Measurements from ENCODE around the gene ATP11A. TPM values are rescaled to one million over a fixed set of nuclear protein-coding genes. Genes with fewer than 3 reads are reported as not detected.

The ATP11A gene
- total and polyA plus RNA-seq, 10 of the 15 experiments (the other 5 are each of a cell fraction or from before 2014, with no cell fraction given): 1.4 to 69.6 (median 14.4) TPM

DNA sequence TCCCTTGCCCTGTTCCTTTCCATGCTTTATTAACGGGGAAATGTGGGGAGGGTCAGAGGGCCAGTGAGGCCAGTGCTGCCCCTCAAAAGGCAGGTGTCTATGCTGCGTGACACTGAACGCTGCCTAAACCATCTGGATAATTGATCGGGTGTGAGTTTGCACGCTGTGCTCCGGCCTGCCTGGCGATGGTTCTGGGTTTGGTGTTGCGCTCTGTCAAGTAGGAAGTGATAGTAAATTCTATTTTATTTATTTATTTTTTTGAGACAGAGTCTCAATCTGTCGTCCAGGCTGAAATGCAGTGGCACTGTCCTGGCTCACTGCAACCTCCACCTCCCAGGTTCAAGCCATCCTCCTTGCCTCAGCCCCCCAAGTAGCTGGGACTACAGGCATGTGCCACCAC, 86.5 kb downstream of the ATP11A start:
- intact Hi-C loops (cut with micrococcal nuclease; ENCODE audit: unreplicated experiment): no loop called here
- POLR2A ChIA-PET: no interaction called here
- no TSS peak for BruUV-seq (replicated peaks)
- SMC1A ChIA-PET (ENCODE audit: uncharacterized antibody, unreplicated experiment): interaction anchor here (1.2 kb wide), 1 partner anchor 26 kb away, joined by 3 read pairs; no protein-coding TSS in a partner anchor
- in situ Hi-C loops (cut with MboI): no loop called here
- no peaks in the 10 kb centered on the region; the same call in none of the 2 replicates for H3K79me2 ChIP-seq (ENCODE audit: control insufficient read depth, insufficient read depth, low read length)
- FAIRE-seq: no peak
- WGBS (ENCODE audit: insufficient coverage, insufficient replicate concordance, low lambda C conversion rate, missing lambda C conversion rate): 87% methylated on average over 9 of the region's 9 CpGs
- H3K4me2 ChIP-seq (ENCODE audit: control insufficient read depth, insufficient read depth): no peak overlapping the region
- no peak overlapping the region for H3K27ac ChIP-seq (ENCODE audit: control insufficient read depth, insufficient read depth)
- no peaks in the 10 kb centered on the region for H3K9me3 ChIP-seq (replicated peaks; ENCODE audit: control insufficient read depth, insufficient read depth, low read length)
- no peak overlapping the region for H2AFZ ChIP-seq (ENCODE audit: control insufficient read depth, low read depth, low read length)
- peaks cover 0 to 6% of the 10 kb centered on the region in 2 experiments; a peak in 2 of 4 replicates for H3K36me3 ChIP-seq (ENCODE audit: control insufficient read depth in 2 of 2, insufficient read depth in 2 of 2, low read length in 1 of 2)
- no peaks in the 10 kb centered on the region for H3K27me3 ChIP-seq (replicated peaks in 1 of 2; ENCODE audit: control insufficient read depth in 2 of 2, insufficient read depth in 2 of 2, low read length in 1 of 2)
- TF ChIP-seq GABPA (IDR thresholded peaks at IDR 0.05; ENCODE audit: low read depth) (no peak), EGR1 (IDR thresholded peaks at IDR 0.05; ENCODE audit: borderline replicate concordance in 1 of 2, low read depth in 2 of 2, low read length in 2 of 2) (no peak), EED (IDR thresholded peaks at IDR 0.05; ENCODE audit: low read depth) (no peak), SMARCA5 (IDR thresholded peaks at IDR 0.05) (no peak), SMAD1 (IDR thresholded peaks at IDR 0.05; ENCODE audit: low read depth, partially characterized antibody) (no peak), TBL1XR1 (IDR thresholded peaks at IDR 0.05; ENCODE audit: low read depth, low read length) (no peak), FOS (IDR thresholded peaks at IDR 0.05; ENCODE audit: borderline replicate concordance, extremely low read depth, insufficient read length) (no peak), ZBED1 (IDR thresholded peaks at IDR 0.05; ENCODE audit: borderline replicate concordance) (no peak), EZH2 (IDR thresholded peaks at IDR 0.05; ENCODE audit: borderline replicate concordance, control insufficient read depth, low read depth, low read length) (no peak), BHLHE40 (IDR thresholded peaks at IDR 0.05; ENCODE audit: borderline replicate concordance in 1 of 2, low read depth in 2 of 2, low read length in 1 of 2) (no peak), YY1 (IDR thresholded peaks at IDR 0.05; ENCODE audit: low read depth, low read length) (no peak), ZSCAN29 (IDR thresholded peaks at IDR 0.05) (no peak), YBX1 (IDR thresholded peaks at IDR 0.05) (no peak), PML (IDR thresholded peaks at IDR 0.05; ENCODE audit: low read length) (no peak), ZNF384 (IDR thresholded peaks at IDR 0.05; ENCODE audit: borderline replicate concordance, low read depth, low read length) (no peak), SIX5 (IDR thresholded peaks at IDR 0.05; ENCODE audit: low read depth, low read length, severe bottlenecking) (no peak)
- TF ChIP-seq, protein P1, sequence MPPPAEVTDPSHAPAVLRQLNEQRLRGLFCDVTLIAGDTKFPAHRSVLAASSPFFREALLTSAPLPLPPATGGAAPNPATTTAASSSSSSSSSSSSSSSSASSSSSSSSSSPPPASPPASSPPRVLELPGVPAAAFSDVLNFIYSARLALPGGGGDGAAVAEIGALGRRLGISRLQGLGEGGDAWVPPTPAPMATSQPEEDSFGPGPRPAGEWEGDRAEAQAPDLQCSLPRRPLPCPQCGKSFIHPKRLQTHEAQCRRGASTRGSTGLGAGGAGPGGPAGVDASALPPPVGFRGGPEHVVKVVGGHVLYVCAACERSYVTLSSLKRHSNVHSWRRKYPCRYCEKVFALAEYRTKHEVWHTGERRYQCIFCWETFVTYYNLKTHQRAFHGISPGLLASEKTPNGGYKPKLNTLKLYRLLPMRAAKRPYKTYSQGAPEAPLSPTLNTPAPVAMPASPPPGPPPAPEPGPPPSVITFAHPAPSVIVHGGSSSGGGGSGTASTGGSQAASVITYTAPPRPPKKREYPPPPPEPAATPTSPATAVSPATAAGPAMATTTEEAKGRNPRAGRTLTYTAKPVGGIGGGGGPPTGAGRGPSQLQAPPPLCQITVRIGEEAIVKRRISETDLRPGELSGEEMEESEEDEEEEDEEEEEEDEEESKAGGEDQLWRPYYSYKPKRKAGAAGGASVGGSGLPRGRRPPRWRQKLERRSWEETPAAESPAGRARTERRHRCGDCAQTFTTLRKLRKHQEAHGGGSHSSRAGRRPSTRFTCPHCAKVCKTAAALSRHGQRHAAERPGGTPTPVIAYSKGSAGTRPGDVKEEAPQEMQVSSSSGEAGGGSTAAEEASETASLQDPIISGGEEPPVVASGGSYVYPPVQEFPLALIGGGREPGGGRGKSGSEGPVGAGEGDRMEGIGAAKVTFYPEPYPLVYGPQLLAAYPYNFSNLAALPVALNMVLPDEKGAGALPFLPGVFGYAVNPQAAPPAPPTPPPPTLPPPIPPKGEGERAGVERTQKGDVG (CRISPR knock-in tag; IDR thresholded peaks at IDR 0.05): no peak
- TF ChIP-seq, protein P2, sequence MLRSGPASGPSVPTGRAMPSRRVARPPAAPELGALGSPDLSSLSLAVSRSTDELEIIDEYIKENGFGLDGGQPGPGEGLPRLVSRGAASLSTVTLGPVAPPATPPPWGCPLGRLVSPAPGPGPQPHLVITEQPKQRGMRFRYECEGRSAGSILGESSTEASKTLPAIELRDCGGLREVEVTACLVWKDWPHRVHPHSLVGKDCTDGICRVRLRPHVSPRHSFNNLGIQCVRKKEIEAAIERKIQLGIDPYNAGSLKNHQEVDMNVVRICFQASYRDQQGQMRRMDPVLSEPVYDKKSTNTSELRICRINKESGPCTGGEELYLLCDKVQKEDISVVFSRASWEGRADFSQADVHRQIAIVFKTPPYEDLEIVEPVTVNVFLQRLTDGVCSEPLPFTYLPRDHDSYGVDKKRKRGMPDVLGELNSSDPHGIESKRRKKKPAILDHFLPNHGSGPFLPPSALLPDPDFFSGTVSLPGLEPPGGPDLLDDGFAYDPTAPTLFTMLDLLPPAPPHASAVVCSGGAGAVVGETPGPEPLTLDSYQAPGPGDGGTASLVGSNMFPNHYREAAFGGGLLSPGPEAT (IDR thresholded peaks at IDR 0.05; ENCODE audit: low read depth): no peak
- TF ChIP-seq, protein P3, sequence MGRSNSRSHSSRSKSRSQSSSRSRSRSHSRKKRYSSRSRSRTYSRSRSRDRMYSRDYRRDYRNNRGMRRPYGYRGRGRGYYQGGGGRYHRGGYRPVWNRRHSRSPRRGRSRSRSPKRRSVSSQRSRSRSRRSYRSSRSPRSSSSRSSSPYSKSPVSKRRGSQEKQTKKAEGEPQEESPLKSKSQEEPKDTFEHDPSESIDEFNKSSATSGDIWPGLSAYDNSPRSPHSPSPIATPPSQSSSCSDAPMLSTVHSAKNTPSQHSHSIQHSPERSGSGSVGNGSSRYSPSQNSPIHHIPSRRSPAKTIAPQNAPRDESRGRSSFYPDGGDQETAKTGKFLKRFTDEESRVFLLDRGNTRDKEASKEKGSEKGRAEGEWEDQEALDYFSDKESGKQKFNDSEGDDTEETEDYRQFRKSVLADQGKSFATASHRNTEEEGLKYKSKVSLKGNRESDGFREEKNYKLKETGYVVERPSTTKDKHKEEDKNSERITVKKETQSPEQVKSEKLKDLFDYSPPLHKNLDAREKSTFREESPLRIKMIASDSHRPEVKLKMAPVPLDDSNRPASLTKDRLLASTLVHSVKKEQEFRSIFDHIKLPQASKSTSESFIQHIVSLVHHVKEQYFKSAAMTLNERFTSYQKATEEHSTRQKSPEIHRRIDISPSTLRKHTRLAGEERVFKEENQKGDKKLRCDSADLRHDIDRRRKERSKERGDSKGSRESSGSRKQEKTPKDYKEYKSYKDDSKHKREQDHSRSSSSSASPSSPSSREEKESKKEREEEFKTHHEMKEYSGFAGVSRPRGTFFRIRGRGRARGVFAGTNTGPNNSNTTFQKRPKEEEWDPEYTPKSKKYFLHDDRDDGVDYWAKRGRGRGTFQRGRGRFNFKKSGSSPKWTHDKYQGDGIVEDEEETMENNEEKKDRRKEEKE (IDR thresholded peaks at IDR 0.05): no peak
- H3K4me1 ChIP-seq (ENCODE audit: control insufficient read depth, insufficient read depth, low read length): peaks cover 6% of the 10 kb centered on the region
- CTCF ChIA-PET: interaction anchor here (0.7 kb wide), 1 partner anchor 192 kb away, joined by 3 read pairs; no protein-coding TSS in a partner anchor
- H4K20me1 ChIP-seq (ENCODE audit: control insufficient read depth, insufficient read depth): no peaks in the 10 kb centered on the region
- ATAC-seq: no peak
- H3K9ac ChIP-seq (ENCODE audit: control insufficient read depth, insufficient read depth, low read length): no peak overlapping the region
- RAD21 ChIA-PET (ENCODE audit: unreplicated experiment): no interaction called here
- H3K4me3 ChIP-seq: no peak overlapping the region
- no peak for DNase-seq (ENCODE audit: low read depth, low spot score)

Data from GM12878 (cell line).